HepG2 (cell line): Measurements from ENCODE around the gene NLGN2. TPM values are rescaled to one million over a fixed set of nuclear protein-coding genes. Genes with fewer than 3 reads are reported as not detected.

Source experiments
- CCDC6 ChIP-seq: sonication (generic); formaldehyde crosslinking; IDR thresholded peaks from 2 replicates; pipeline ENCODE4 v1.8.1; 2022; ENCODE audit warnings: mild to moderate bottlenecking, missing genetic modification reagents, moderate library complexity
- CHD2 ChIP-seq: IDR thresholded peaks from 2 replicates; pipeline ENCODE4 v1.6.1; 2011; ENCODE audit warnings: low read depth, low read length, improper control_type of control experiment
- DNMT1 ChIP-seq: sonication (generic); formaldehyde crosslinking; IDR thresholded peaks from 2 replicates; pipeline ENCODE4 v1.5.1; 2020; ENCODE audit warnings: mild to moderate bottlenecking, missing genetic modification reagents
- EHMT2 ChIP-seq: fragments of 200-600 bp; sonication (generic); IDR thresholded peaks from 2 replicates; pipeline ENCODE4 v1.7.0; 2017; ENCODE audit warnings: antibody characterized with exemption, low read depth, low read length, borderline replicate concordance
- GATAD2A ChIP-seq: IDR thresholded peaks from 2 replicates; pipeline ENCODE4 v1.6.1; 2016
- IRF2 ChIP-seq: IDR thresholded peaks from 2 replicates; pipeline ENCODE4 v1.6.1; 2018; ENCODE audit warnings: missing genetic modification reagents, missing compliant biosample characterization
- KDM3A ChIP-seq: IDR thresholded peaks from 2 replicates; pipeline ENCODE4 v1.6.1; 2018; ENCODE audit warnings: low read depth, missing compliant biosample characterization
- MAFG ChIP-seq: sonication (generic); formaldehyde crosslinking; IDR thresholded peaks from 2 replicates; pipeline ENCODE4 v1.5.1; 2020; ENCODE audit warnings: mild to moderate bottlenecking, missing genetic modification reagents
- MEIS1 ChIP-seq: sonication (generic); formaldehyde crosslinking; IDR thresholded peaks from 2 replicates; pipeline ENCODE4 v1.9.0; 2021; ENCODE audit warnings: mild to moderate bottlenecking, missing genetic modification reagents, moderate library complexity, borderline replicate concordance
- NFKB2 ChIP-seq: sonication (generic); formaldehyde crosslinking; IDR thresholded peaks from 2 replicates; pipeline ENCODE4 v1.4.0; 2020; ENCODE audit warnings: missing genetic modification reagents, borderline replicate concordance
- NPAS2 ChIP-seq: sonication (generic); formaldehyde crosslinking; IDR thresholded peaks from 2 replicates; pipeline ENCODE4 v1.8.0; 2022; ENCODE audit warnings: mild to moderate bottlenecking, missing genetic modification reagents, borderline replicate concordance
- TBX2 ChIP-seq: sonication (generic); formaldehyde crosslinking; IDR thresholded peaks from 2 replicates; pipeline ENCODE4 v1.5.0; 2020; ENCODE audit warnings: missing genetic modification reagents, mild to moderate bottlenecking, borderline replicate concordance
- ZBTB21 ChIP-seq: sonication (generic); formaldehyde crosslinking; IDR thresholded peaks from 2 replicates; pipeline ENCODE4 v1.4.0; 2020; ENCODE audit warnings: missing genetic modification reagents
- ZNF562 ChIP-seq: sonication (generic); formaldehyde crosslinking; IDR thresholded peaks from 2 replicates; pipeline ENCODE4 v1.8.0; 2022; ENCODE audit warnings: missing genetic modification reagents, borderline replicate concordance
- polyA plus RNA-seq, 8 experiments: library from polyadenylated mRNA; depleted of rRNA in 3 of 8; stranded (reverse) in 7 of 8; unstranded in 1 of 8; fragments of >200 nt; fragmentation: Illumina TruSeq in 4 of 8; extraction: Trizol in 4 of 8; gene quantifications; 2 replicates each; pipeline versions ENCODE4 v1.2.1 to v1.2.3, GENCODE V29; 2011 to 2016; ENCODE audit warnings: low read depth in 4 of 8, missing spikeins in 1 of 8, mixed read lengths in 1 of 8; ENCODE audit not compliant: insufficient read depth in 1 of 8
- total RNA-seq, 5 experiments: library from RNA; depleted of rRNA; stranded (reverse); fragments of >200 nt; fragmentation: Illumina TruSeq; extraction: Trizol; gene quantifications; 2 replicates each; pipeline ENCODE4 v1.2.3, GENCODE V29; 2016; ENCODE audit warnings: low read depth in 1 of 5
- TF ChIP-seq, protein P1 (sequence below): sonication (generic); formaldehyde crosslinking; conservative IDR thresholded peaks from 2 replicates; pipeline ENCODE4 v1.8.0; 2022; ENCODE audit warnings: mild to moderate bottlenecking, moderate library complexity, missing genetic modification reagents
- TF ChIP-seq, protein P2 (sequence below): sonication (generic); formaldehyde crosslinking; IDR thresholded peaks from 2 replicates; pipeline ENCODE4 v1.5.1; 2020; ENCODE audit warnings: mild to moderate bottlenecking, missing genetic modification reagents, moderate library complexity
- TF ChIP-seq, protein P3 (sequence below), 2 experiments: sonication (generic) in 1 of 2; formaldehyde crosslinking in 1 of 2; IDR thresholded peaks; 2 replicates each; pipeline versions ENCODE4 v1.5.1 to v1.6.1; 2011 to 2020; ENCODE audit warnings: borderline replicate concordance in 1 of 2, low read depth in 1 of 2, low read length in 1 of 2, mild to moderate bottlenecking in 1 of 2, missing genetic modification reagents in 1 of 2, moderate library complexity in 1 of 2
- TF ChIP-seq, protein P4 (sequence below): sonication (generic); formaldehyde crosslinking; IDR thresholded peaks from 2 replicates; pipeline ENCODE4 v1.4.0; 2020; ENCODE audit warnings: missing genetic modification reagents, mild to moderate bottlenecking, borderline replicate concordance
- TF ChIP-seq, protein P5 (sequence below): sonication (generic); formaldehyde crosslinking; IDR thresholded peaks from 2 replicates; pipeline ENCODE4 v1.4.0; 2020; ENCODE audit warnings: missing genetic modification reagents

Gene NLGN2
- total and polyA plus RNA-seq, 2 of the 13 experiments (the other 11 are each of a cell fraction or from before 2014, with no cell fraction given) = 1.9 to 11.0 TPM

DNA sequence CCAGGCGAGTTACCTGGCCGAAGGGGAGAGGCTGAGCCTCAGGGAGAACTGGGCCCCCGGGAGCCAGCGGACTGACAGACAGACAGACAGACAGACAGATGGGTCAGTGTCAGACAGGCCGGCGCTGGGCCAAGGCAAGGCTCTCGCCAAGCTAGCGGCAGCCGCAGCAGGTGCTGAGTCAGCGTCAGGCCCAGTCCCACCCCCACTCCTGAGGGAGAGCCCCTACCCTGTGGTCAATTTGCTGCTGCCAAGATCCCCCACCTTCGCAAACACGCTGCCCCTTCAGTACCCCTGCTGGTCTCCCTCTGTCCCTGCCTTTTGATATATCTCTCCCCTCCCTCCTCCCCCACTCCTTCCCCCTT, 33.2 kb downstream of the NLGN2 start (continued):
- TF ChIP-seq CHD2 (no peak), GATAD2A (CRISPR knock-in tag) (no peak), MAFG (peak; percentile 86), ZNF562 (no peak), ZBTB21 (CRISPR knock-in tag) (no peak), NPAS2 (no peak), MEIS1 (CRISPR knock-in tag) (no peak), TBX2 (CRISPR knock-in tag) (no peak), CCDC6 (CRISPR knock-in tag) (no peak), DNMT1 (CRISPR knock-in tag) (no peak), EHMT2 (no peak), NFKB2 (no peak), KDM3A (CRISPR knock-in tag) (no peak), IRF2 (CRISPR knock-in tag) (no peak)
- TF ChIP-seq, protein P1, sequence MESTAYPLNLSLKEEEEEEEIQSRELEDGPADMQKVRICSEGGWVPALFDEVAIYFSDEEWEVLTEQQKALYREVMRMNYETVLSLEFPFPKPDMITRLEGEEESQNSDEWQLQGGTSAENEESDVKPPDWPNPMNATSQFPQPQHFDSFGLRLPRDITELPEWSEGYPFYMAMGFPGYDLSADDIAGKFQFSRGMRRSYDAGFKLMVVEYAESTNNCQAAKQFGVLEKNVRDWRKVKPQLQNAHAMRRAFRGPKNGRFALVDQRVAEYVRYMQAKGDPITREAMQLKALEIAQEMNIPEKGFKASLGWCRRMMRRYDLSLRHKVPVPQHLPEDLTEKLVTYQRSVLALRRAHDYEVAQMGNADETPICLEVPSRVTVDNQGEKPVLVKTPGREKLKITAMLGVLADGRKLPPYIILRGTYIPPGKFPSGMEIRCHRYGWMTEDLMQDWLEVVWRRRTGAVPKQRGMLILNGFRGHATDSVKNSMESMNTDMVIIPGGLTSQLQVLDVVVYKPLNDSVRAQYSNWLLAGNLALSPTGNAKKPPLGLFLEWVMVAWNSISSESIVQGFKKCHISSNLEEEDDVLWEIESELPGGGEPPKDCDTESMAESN (CRISPR knock-in tag) = no peak
- TF ChIP-seq, protein P2, sequence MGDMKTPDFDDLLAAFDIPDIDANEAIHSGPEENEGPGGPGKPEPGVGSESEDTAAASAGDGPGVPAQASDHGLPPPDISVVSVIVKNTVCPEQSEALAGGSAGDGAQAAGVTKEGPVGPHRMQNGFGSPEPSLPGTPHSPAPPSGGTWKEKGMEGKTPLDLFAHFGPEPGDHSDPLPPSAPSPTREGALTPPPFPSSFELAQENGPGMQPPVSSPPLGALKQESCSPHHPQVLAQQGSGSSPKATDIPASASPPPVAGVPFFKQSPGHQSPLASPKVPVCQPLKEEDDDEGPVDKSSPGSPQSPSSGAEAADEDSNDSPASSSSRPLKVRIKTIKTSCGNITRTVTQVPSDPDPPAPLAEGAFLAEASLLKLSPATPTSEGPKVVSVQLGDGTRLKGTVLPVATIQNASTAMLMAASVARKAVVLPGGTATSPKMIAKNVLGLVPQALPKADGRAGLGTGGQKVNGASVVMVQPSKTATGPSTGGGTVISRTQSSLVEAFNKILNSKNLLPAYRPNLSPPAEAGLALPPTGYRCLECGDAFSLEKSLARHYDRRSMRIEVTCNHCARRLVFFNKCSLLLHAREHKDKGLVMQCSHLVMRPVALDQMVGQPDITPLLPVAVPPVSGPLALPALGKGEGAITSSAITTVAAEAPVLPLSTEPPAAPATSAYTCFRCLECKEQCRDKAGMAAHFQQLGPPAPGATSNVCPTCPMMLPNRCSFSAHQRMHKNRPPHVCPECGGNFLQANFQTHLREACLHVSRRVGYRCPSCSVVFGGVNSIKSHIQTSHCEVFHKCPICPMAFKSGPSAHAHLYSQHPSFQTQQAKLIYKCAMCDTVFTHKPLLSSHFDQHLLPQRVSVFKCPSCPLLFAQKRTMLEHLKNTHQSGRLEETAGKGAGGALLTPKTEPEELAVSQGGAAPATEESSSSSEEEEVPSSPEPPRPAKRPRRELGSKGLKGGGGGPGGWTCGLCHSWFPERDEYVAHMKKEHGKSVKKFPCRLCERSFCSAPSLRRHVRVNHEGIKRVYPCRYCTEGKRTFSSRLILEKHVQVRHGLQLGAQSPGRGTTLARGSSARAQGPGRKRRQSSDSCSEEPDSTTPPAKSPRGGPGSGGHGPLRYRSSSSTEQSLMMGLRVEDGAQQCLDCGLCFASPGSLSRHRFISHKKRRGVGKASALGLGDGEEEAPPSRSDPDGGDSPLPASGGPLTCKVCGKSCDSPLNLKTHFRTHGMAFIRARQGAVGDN (CRISPR knock-in tag) = peak; percentile 34
- TF ChIP-seq, protein P3, sequence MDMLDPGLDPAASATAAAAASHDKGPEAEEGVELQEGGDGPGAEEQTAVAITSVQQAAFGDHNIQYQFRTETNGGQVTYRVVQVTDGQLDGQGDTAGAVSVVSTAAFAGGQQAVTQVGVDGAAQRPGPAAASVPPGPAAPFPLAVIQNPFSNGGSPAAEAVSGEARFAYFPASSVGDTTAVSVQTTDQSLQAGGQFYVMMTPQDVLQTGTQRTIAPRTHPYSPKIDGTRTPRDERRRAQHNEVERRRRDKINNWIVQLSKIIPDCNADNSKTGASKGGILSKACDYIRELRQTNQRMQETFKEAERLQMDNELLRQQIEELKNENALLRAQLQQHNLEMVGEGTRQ (IDR thresholded peaks at IDR 0.05; ENCODE audit: low read depth, low read length) = no peak
- TF ChIP-seq, protein P3 (CRISPR knock-in tag; IDR thresholded peaks at IDR 0.05; ENCODE audit: borderline replicate concordance) = peak; percentile 13; the same call in 1 of the 2 replicates
- TF ChIP-seq, protein P4, sequence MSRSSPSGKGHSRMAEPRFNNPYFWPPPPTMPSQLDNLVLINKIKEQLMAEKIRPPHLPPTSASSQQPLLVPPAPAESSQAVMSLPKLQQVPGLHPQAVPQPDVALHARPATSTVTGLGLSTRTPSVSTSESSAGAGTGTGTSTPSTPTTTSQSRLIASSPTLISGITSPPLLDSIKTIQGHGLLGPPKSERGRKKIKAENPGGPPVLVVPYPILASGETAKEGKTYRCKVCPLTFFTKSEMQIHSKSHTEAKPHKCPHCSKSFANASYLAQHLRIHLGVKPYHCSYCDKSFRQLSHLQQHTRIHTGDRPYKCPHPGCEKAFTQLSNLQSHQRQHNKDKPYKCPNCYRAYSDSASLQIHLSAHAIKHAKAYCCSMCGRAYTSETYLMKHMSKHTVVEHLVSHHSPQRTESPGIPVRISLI (CRISPR knock-in tag) = no peak
- TF ChIP-seq, protein P5, sequence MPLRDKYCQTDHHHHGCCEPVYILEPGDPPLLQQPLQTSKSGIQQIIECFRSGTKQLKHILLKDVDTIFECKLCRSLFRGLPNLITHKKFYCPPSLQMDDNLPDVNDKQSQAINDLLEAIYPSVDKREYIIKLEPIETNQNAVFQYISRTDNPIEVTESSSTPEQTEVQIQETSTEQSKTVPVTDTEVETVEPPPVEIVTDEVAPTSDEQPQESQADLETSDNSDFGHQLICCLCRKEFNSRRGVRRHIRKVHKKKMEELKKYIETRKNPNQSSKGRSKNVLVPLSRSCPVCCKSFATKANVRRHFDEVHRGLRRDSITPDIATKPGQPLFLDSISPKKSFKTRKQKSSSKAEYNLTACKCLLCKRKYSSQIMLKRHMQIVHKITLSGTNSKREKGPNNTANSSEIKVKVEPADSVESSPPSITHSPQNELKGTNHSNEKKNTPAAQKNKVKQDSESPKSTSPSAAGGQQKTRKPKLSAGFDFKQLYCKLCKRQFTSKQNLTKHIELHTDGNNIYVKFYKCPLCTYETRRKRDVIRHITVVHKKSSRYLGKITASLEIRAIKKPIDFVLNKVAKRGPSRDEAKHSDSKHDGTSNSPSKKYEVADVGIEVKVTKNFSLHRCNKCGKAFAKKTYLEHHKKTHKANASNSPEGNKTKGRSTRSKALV (CRISPR knock-in tag) = no peak
